A549 (cell line): ENCODE results near the gene POMT1. TPM values are rescaled to one million over a fixed set of nuclear protein-coding genes. Genes with fewer than 3 reads are reported as not detected.
"Not testable (repeated sequence)": the region's sequence is repeated elsewhere in the genome, so short reads cannot be mapped to it uniquely, and the experiment has no call there.

ENCODE experiments used
- ATAC-seq, 2 experiments: fragments of 200-7000 bp in 1 of 2; fragments of >200 bp in 1 of 2; cut with Nextera tagmentation in 1 of 2; cut with Tn5 transposase in 1 of 2; 3 replicates each; pipeline versions ENCODE4 v1.8.0 to v1.9.1; 2018 to 2020; ENCODE audit warnings: mild to moderate bottlenecking in 1 of 2, moderate library complexity in 1 of 2
- CTCF ChIA-PET: fragments of 300-600 bp; sonication (Branson Sonifier 250); formaldehyde crosslinking; extraction: SDS; loops from one replicate; lab custom pipeline; 2021; ENCODE audit warnings: antibody characterized with exemption, inconsistent platforms; lab: Yijun Ruan, JAX
- POLR2A ChIA-PET: fragments of 350-600 bp; formaldehyde crosslinking; extraction: SDS; loops from one replicate; lab custom pipeline; 2021; ENCODE audit warnings: antibody characterized with exemption, inconsistent platforms; lab: Yijun Ruan, JAX
- DNase-seq, 2 experiments: peaks; one replicate each; pipeline versions ENCODE4 v3.0.0 to v3.0.0-alpha.2; 2011 to 2016; ENCODE audit warnings: low read depth in 1 of 2, low spot score in 1 of 2
- FAIRE-seq: peaks from 2 replicates; lab custom pipeline; 2011; peaks lifted over from hg19 to GRCh38; lab: Jason Lieb, UNC
- H3K27ac ChIP-seq, 2 experiments: fragments of >200 bp; sonication (Bioruptor Twin); formaldehyde crosslinking; 3 replicates each; pipeline ENCODE4 v1.5.1; 2016 to 2017
- H3K4me1 ChIP-seq: fragments of >200 bp; sonication (Bioruptor Twin); formaldehyde crosslinking; 3 replicates; pipeline ENCODE4 v1.6.1; 2016
- H3K4me2 ChIP-seq: fragments of >200 bp; sonication (Bioruptor Twin); formaldehyde crosslinking; 3 replicates; pipeline ENCODE4 v1.6.1; 2016
- H3K4me3 ChIP-seq: fragments of >200 bp; sonication (Bioruptor Twin); formaldehyde crosslinking; 3 replicates; pipeline ENCODE4 v1.5.1; 2016
- H3K9me3 ChIP-seq: fragments of >200 bp; sonication (Bioruptor Twin); formaldehyde crosslinking; 3 replicates; pipeline ENCODE4 v1.6.1; 2016
- BCL3 ChIP-seq: fragments of >200 bp; sonication (Bioruptor Twin); formaldehyde crosslinking; IDR thresholded peaks from 3 replicates; pipeline ENCODE4 v1.6.1; 2016
- BHLHE40 ChIP-seq: IDR thresholded peaks from 2 replicates; pipeline ENCODE4 v1.6.1; 2012; ENCODE audit warnings: low read depth, low read length, inconsistent platforms
- CBX8 ChIP-seq: fragments of 200-600 bp; sonication (generic); IDR thresholded peaks from 2 replicates; pipeline ENCODE4 v1.6.1; 2016
- CEBPB ChIP-seq, 2 experiments: fragments of >200 bp in 1 of 2; sonication (Bioruptor Twin) in 1 of 2; formaldehyde crosslinking in 1 of 2; IDR thresholded peaks; 2 replicates each; pipeline ENCODE4 v1.6.1; 2012 to 2016
- E2F6 ChIP-seq: IDR thresholded peaks from 2 replicates; pipeline ENCODE4 v1.6.1; 2012; ENCODE audit warnings: low read depth, borderline replicate concordance
- EHF ChIP-seq: fragments of 250-450 bp; sonication (Bioruptor Pico); IDR thresholded peaks from 2 replicates; pipeline ENCODE4 v1.5.0; 2020; ENCODE audit warnings: mild to moderate bottlenecking
- GATA3 ChIP-seq: IDR thresholded peaks from 2 replicates; pipeline ENCODE4 v1.6.1; 2012; ENCODE audit warnings: borderline replicate concordance
- HES2 ChIP-seq: fragments of >200 bp; sonication (Bioruptor Twin); formaldehyde crosslinking; IDR thresholded peaks from 2 replicates; pipeline ENCODE4 v1.6.1; 2016
- HEYL ChIP-seq: fragments of 250-450 bp; sonication (Bioruptor Pico); IDR thresholded peaks from 2 replicates; pipeline ENCODE4 v1.8.0; 2021; ENCODE audit warnings: mild to moderate bottlenecking, moderate library complexity
- HOXB13 ChIP-seq: fragments of 250-450 bp; sonication (Bioruptor Pico); IDR thresholded peaks from 2 replicates; pipeline ENCODE4 v1.5.0; 2020; ENCODE audit warnings: low read depth, mild to moderate bottlenecking, moderate library complexity
- JUN ChIP-seq, 2 experiments: fragments of >200 bp; sonication (Bioruptor Twin); formaldehyde crosslinking; IDR thresholded peaks; 2 replicates in 1 of 2; 3 replicates in 1 of 2; pipeline ENCODE4 v1.6.1; 2016 to 2017
- KDM5A ChIP-seq: fragments of 200-600 bp; sonication (generic); IDR thresholded peaks from 2 replicates; pipeline ENCODE4 v1.6.1; 2016; ENCODE audit warnings: antibody characterized with exemption, mild to moderate bottlenecking
- MAFK ChIP-seq: fragments of 450-650 bp; IDR thresholded peaks from 2 replicates; pipeline ENCODE4 v1.6.1; 2014; ENCODE audit not compliant: partially characterized antibody
- MAZ ChIP-seq: fragments of 150-350 bp; IDR thresholded peaks from 2 replicates; pipeline ENCODE4 v1.6.1; 2014; ENCODE audit warnings: antibody characterized with exemption, low read depth, low read length, borderline replicate concordance
- NFE2L2 ChIP-seq: fragments of 150-350 bp; conservative IDR thresholded peaks from 2 replicates; pipeline ENCODE4 v1.6.1; 2014; ENCODE audit warnings: low read length
- NPAS2 ChIP-seq: fragments of 250-450 bp; sonication (Bioruptor Pico); IDR thresholded peaks from 2 replicates; pipeline ENCODE4 v1.8.0; 2022; ENCODE audit warnings: mild to moderate bottlenecking, moderate library complexity, borderline replicate concordance
- NR3C1 ChIP-seq: fragments of >200 bp; sonication (Bioruptor Twin); formaldehyde crosslinking; IDR thresholded peaks from 3 replicates; pipeline ENCODE4 v1.6.1; 2017
- PBX3 ChIP-seq: IDR thresholded peaks from 2 replicates; pipeline ENCODE4 v1.6.1; 2012
- PHF8 ChIP-seq: fragments of 200-600 bp; sonication (generic); IDR thresholded peaks from 2 replicates; pipeline ENCODE4 v1.6.1; 2016; ENCODE audit warnings: low read depth, mild to moderate bottlenecking, antibody characterized with exemption, moderate library complexity, borderline replicate concordance
- REST ChIP-seq: fragments of 200-600 bp; sonication (generic); IDR thresholded peaks from 2 replicates; pipeline ENCODE4 v1.6.1; 2016; ENCODE audit warnings: antibody characterized with exemption, mild to moderate bottlenecking, moderate library complexity
- SMC3 ChIP-seq: fragments of >200 bp; sonication (Bioruptor Twin); formaldehyde crosslinking; IDR thresholded peaks from 3 replicates; pipeline ENCODE4 v1.6.1; 2018; ENCODE audit warnings: inconsistent platforms
- SREBF2 ChIP-seq: fragments of 450-650 bp; IDR thresholded peaks from 2 replicates; pipeline ENCODE4 v1.6.1; 2014; ENCODE audit warnings: mild to moderate bottlenecking, moderate library complexity
- TP53 ChIP-seq: fragments of 250-450 bp; sonication (Bioruptor Pico); IDR thresholded peaks from 2 replicates; pipeline ENCODE4 v1.5.0; 2021; ENCODE audit warnings: mild to moderate bottlenecking, moderate library complexity
- USF2 ChIP-seq: fragments of 450-650 bp; IDR thresholded peaks from 2 replicates; pipeline ENCODE4 v1.6.1; 2014; ENCODE audit warnings: antibody characterized with exemption
- ZSCAN20 ChIP-seq: fragments of 250-450 bp; sonication (Bioruptor Pico); IDR thresholded peaks from 2 replicates; pipeline ENCODE4 v1.8.0; 2022; ENCODE audit warnings: mild to moderate bottlenecking, moderate library complexity
- WGBS: methylation state at CpG from one replicate; pipeline ENCODE4 v1.1.6; 2017; ENCODE audit errors: missing lambda C conversion rate; 5-methylcytosine and 5-hydroxymethylcytosine counted together
- polyA plus RNA-seq, 4 experiments: library from polyadenylated mRNA; depleted of rRNA in 3 of 4; stranded (reverse); fragments of >200 nt; fragmentation: RNase III in 1 of 4; extraction: RNeasy Plus Mini Kit Qiagen cat#74134 plus additional on column Dnase treatment in 1 of 4; gene quantifications; 2 replicates in 3 of 4; 3 replicates in 1 of 4; pipeline ENCODE4 v1.2.3, GENCODE V29; 2011 to 2017

POMT1 gene
- polyA plus RNA-seq, 2 of the 4 experiments (the other 2 are of a cell fraction) = 16.5 to 17.7 TPM

- Histone ChIP-seq H3K4me3 (no peak overlapping the region), H3K9me3 (no peaks in the 10 kb centered on the region), H3K4me1 (peaks cover 11% of the 10 kb centered on the region; the same call in 2 of the 3 replicates), H3K27ac (no peak overlapping the region), H3K4me2 (no peak overlapping the region)
- TF ChIP-seq E2F6 (no peak), HOXB13 (no peak), NR3C1 (no peak), MAZ (no peak), BCL3 (no peak), CBX8 (no peak), TP53 (no peak), HEYL (CRISPR knock-in tag) (no peak), USF2 (no peak), CEBPB (IDR thresholded peaks at IDR 0.05) (no peak), NPAS2 (CRISPR knock-in tag) (no peak), ZSCAN20 (no peak)
- ATAC-seq (no peak), FAIRE-seq (no peak), DNase-seq (no peak)
- ChIA-PET POLR2A (no interaction called here), CTCF (interaction anchor here (0.9 to 1.5 kb wide), 3 partner anchors 9 to 121 kb away, joined by 3 to 7 read pairs (median 5); no protein-coding TSS in a partner anchor)
- 91% methylated on average over 11 of the region's 12 CpGs for WGBS
Observed at GRCh38 chr9:131470581-131470991, 32.1 kb upstream of the POMT1 start.

- CTCF ChIA-PET = not testable (repeated sequence)
Observed at GRCh38 chr9:131472085-131472484, 30.6 kb upstream of the POMT1 start.

GRCh38 chr9:131473198-131473885, 29.4 kb upstream of the POMT1 start:
- ATAC-seq (no peak; a peak in 1 of 6 replicates), FAIRE-seq (no peak), DNase-seq (no peak)
- Histone ChIP-seq H3K4me3 (no peak overlapping the region), H3K27ac (no peak overlapping the region), H3K9me3 (no peaks in the 10 kb centered on the region), H3K4me1 (peaks cover 11% of the 10 kb centered on the region; the same call in 2 of the 3 replicates), H3K4me2 (peak overlapping the region; percentile 0; the same call in 1 of the 3 replicates)
- 96% methylated on average over 9 of the region's 9 CpGs for WGBS
- POLR2A ChIA-PET = no interaction called here
- no peak for TF ChIP-seq CEBPB (IDR thresholded peaks at IDR 0.05)
- no peak for TF ChIP-seq TP53
- TF ChIP-seq REST = no peak
- no peak for TF ChIP-seq SMC3
- TF ChIP-seq KDM5A = no peak
- TF ChIP-seq NFE2L2 = no peak
- TF ChIP-seq MAFK = no peak
- no peak for TF ChIP-seq GATA3
- TF ChIP-seq NPAS2 (CRISPR knock-in tag) = no peak
- TF ChIP-seq PBX3 = no peak
- no peak for TF ChIP-seq HES2
- TF ChIP-seq SREBF2 = no peak
- TF ChIP-seq BHLHE40 = no peak
- no peak for TF ChIP-seq EHF (CRISPR knock-in tag)
- no peak for TF ChIP-seq PHF8
- no peak for TF ChIP-seq JUN (IDR thresholded peaks at IDR 0.05)
- no peak for TF ChIP-seq NR3C1
- TF ChIP-seq, all 56 proteins: peak for 0
- CTCF ChIA-PET = interaction anchor here (0.6 to 2.9 kb wide), 4 partner anchors 14 to 123 kb away, joined by 3 to 15 read pairs (median 4); no protein-coding TSS in a partner anchor

More at GRCh38 chr9:131472085-131472484, 30.6 kb upstream of the POMT1 start:
- ATAC-seq, FAIRE-seq, H3K9me3 ChIP-seq, POLR2A ChIA-PET, H3K27ac ChIP-seq, DNase-seq, H3K4me2 ChIP-seq, H3K4me3 ChIP-seq: not testable (repeated sequence)
- peaks cover 11% of the 10 kb centered on the region; the same call in 2 of the 3 replicates for H3K4me1 ChIP-seq
- WGBS = 100% methylated on average over 5 of the region's 5 CpGs
